ENCODE results near the gene TLE1. TPM values are rescaled to one million over a fixed set of nuclear protein-coding genes. Genes with fewer than 3 reads are reported as not detected.

Gene TLE1
- total RNA-seq, 1 experiment from 2014 or later, result 79.3 TPM

- peaks cover 1% of the 10 kb centered on the region; the same call in 1 of the 2 replicates for H3K79me2 ChIP-seq (ENCODE audit: insufficient read depth, low read length)
- peaks cover 4% of the 10 kb centered on the region for H3K23me2 ChIP-seq (ENCODE audit: insufficient read length, low read depth, low read length, poor library complexity, severe bottlenecking)
- no peaks in the 10 kb centered on the region for H3K9me3 ChIP-seq (ENCODE audit: control insufficient read depth, low read depth, low read length)
- H3K79me1 ChIP-seq (ENCODE audit: insufficient read depth, low read depth, low read length, poor library complexity, severe bottlenecking), result no peaks in the 10 kb centered on the region
- no peak overlapping the region for H2BK120ac ChIP-seq (ENCODE audit: low read depth, low read length, poor library complexity, severe bottlenecking)
- H3K9ac ChIP-seq (ENCODE audit: extremely low read depth, insufficient read length, low read length), result no peak overlapping the region
- H2BK20ac ChIP-seq (ENCODE audit: low read depth, low read length, poor library complexity, severe bottlenecking), result no peak overlapping the region
- 0 out of 5 replicates have a peak, but pooled peaks cover 0 to 4% of the 10 kb centered on the region in 2 experiments for H3K9me3 Mint-ChIP-seq
- no peaks in the 10 kb centered on the region for H3K27me3 ChIP-seq (ENCODE audit: insufficient read depth, low read length)
- no peak for DNase-seq
- H3K4me1 ChIP-seq (ENCODE audit: insufficient read depth, low read length), result peaks cover 38% of the 10 kb centered on the region
- no peak overlapping the region for H2BK12ac ChIP-seq (ENCODE audit: insufficient read length, low read depth, low read length)
- no peak overlapping the region for H4K91ac ChIP-seq (ENCODE audit: insufficient read length, low read depth, low read length)
- no peak overlapping the region for H3K56ac ChIP-seq (ENCODE audit: insufficient read length, low read depth, low read length)
- peak overlapping the region in 1 of 2 experiments; percentile 45; a peak in 1 of 5 replicates for H3K4me3 Mint-ChIP-seq
- H2AFZ ChIP-seq (ENCODE audit: low read length), result no peak overlapping the region
- H3K36me3 Mint-ChIP-seq (ENCODE audit: insufficient read depth in 1 of 3, low read depth in 3 of 3), result peaks cover 35 to 63% (median 41%) of the 10 kb centered on the region in 3 experiments
- no peak overlapping the region for H2BK5ac ChIP-seq (ENCODE audit: insufficient read length, low read length)
- peak overlapping the region; percentile 26 for H3K4me2 ChIP-seq (ENCODE audit: insufficient read depth, insufficient read length, low read length)
- no peak overlapping the region for H3K14ac ChIP-seq (ENCODE audit: insufficient read depth, low read length)
- H3K4ac ChIP-seq (ENCODE audit: low read depth, low read length), result no peak overlapping the region
- TF ChIP-seq CTCF (conservative IDR thresholded peaks at IDR 0.05), result no peak
- peak overlapping the region in 2 of 3 experiments; percentile 5 to 92; a peak in 1 of 7 replicates for H3K27ac Mint-ChIP-seq
- H2BK15ac ChIP-seq (ENCODE audit: low read depth, low read length), result no peak overlapping the region
- no peaks in the 10 kb centered on the region for H4K20me1 ChIP-seq (ENCODE audit: control insufficient read depth, insufficient read depth, insufficient read length)
- H2AK5ac ChIP-seq (ENCODE audit: insufficient read length, low read length), result no peak overlapping the region
- H3K18ac ChIP-seq (ENCODE audit: insufficient read length, low read depth, low read length), result no peak overlapping the region
- H3K27me3 Mint-ChIP-seq (ENCODE audit: low read depth), result peaks cover 16% of the 10 kb centered on the region
- no peak overlapping the region for H3K23ac ChIP-seq (ENCODE audit: insufficient read length, low read depth, low read length)
- WGBS (ENCODE audit: extremely low coverage, insufficient read length, low lambda C conversion rate), result no CpG with 5 or more reads among the region's 12 CpGs
- no peak overlapping the region for H3T11ph ChIP-seq (ENCODE audit: low read length)
- H3K27ac ChIP-seq (ENCODE audit: insufficient read length, low read depth, low read length), result peak overlapping the region; percentile 67
- H4K5ac ChIP-seq (ENCODE audit: insufficient read length, low read depth, low read length), result no peak overlapping the region
- H3K4me1 Mint-ChIP-seq, result peaks cover 74 to 80% of the 10 kb centered on the region in 2 experiments
- H4K8ac ChIP-seq (replicated peaks; ENCODE audit: insufficient read length, low read depth, low read length), result no peak overlapping the region
Observed at GRCh38 chr9:81597419-81598122, 91.8 kb downstream of the TLE1 start.
